CD4-positive, CD25-positive, alpha-beta regulatory T cell (primary cell): Measurements from ENCODE around the gene GRIK4. TPM values are rescaled to one million over a fixed set of nuclear protein-coding genes. Genes with fewer than 3 reads are reported as not detected.

Experiments
- ATAC-seq, 2 donors: fragments of 150-1000 bp; cut with Tn5 transposase; one replicate each; pipeline ENCODE4 v1.10.0; 2021; ENCODE audit warnings: low read depth in 2 of 2, moderate number of reproducible peaks in 2 of 2, moderate library complexity in 1 of 2
- DNase-seq, 3 donors: peaks; one replicate each; pipeline versions ENCODE4 v3.0.0 to v3.0.0-alpha.2; 2012 to 2022; ENCODE audit warnings: mixed read lengths in 1 of 3
- H3K27ac ChIP-seq: one replicate; pipeline ENCODE4 v1.7.0; 2013; ENCODE audit warnings: mild to moderate bottlenecking, low read length; ENCODE audit not compliant: insufficient read depth, poor library complexity, severe bottlenecking
- H3K27me3 ChIP-seq: one replicate; pipeline ENCODE4 v1.7.0; 2013; ENCODE audit warnings: low read length; ENCODE audit not compliant: control insufficient read depth, insufficient read depth
- H3K36me3 ChIP-seq: one replicate; pipeline ENCODE4 v1.7.0; 2013; ENCODE audit warnings: mild to moderate bottlenecking, low read length, moderate library complexity; ENCODE audit not compliant: control insufficient read depth, insufficient read depth
- H3K4me1 ChIP-seq: 2 replicates; pipeline ENCODE4 v1.7.0; 2013; ENCODE audit warnings: mild to moderate bottlenecking, low read length; ENCODE audit not compliant: insufficient read depth, control insufficient read depth, poor library complexity, severe bottlenecking
- H3K4me3 ChIP-seq: one replicate; pipeline ENCODE4 v1.7.0; 2013; ENCODE audit warnings: low read depth, mild to moderate bottlenecking, low read length, moderate library complexity
- H3K9me3 ChIP-seq, 2 experiments: 1 replicate in 1 of 2; 2 replicates in 1 of 2; pipeline ENCODE4 v1.7.0; 2013; ENCODE audit warnings: low read length in 2 of 2, mild to moderate bottlenecking in 1 of 2, moderate library complexity in 1 of 2; ENCODE audit not compliant: control insufficient read depth in 2 of 2
- H3K27ac Mint-ChIP-seq, 3 donors: one replicate each; pipeline ENCODE4 v1.8.0; 2020 to 2022; ENCODE audit warnings: mild to moderate bottlenecking in 3 of 3, mixed read lengths in 3 of 3, moderate library complexity in 2 of 3
- H3K27me3 Mint-ChIP-seq: one replicate; pipeline ENCODE4 v1.8.0; 2022; ENCODE audit warnings: mild to moderate bottlenecking, mixed read lengths
- H3K36me3 Mint-ChIP-seq: one replicate; pipeline ENCODE4 v1.8.0; 2020; ENCODE audit warnings: mixed read lengths
- H3K4me1 Mint-ChIP-seq, 4 donors: one replicate each; pipeline ENCODE4 v1.8.0; 2020 to 2022; ENCODE audit warnings: mixed read lengths in 4 of 4, mild to moderate bottlenecking in 1 of 4
- H3K4me3 Mint-ChIP-seq, 4 donors: one replicate each; pipeline ENCODE4 v1.8.0; 2020 to 2022; ENCODE audit warnings: mild to moderate bottlenecking in 4 of 4, mixed read lengths in 4 of 4, moderate library complexity in 3 of 4
- H3K9me3 Mint-ChIP-seq, 7 donors: one replicate each; pipeline ENCODE4 v1.8.0; 2020 to 2022; ENCODE audit warnings: mixed read lengths in 7 of 7, mild to moderate bottlenecking in 3 of 7, moderate library complexity in 2 of 7
- polyA plus RNA-seq, 4 donors: library from polyadenylated mRNA; unstranded; fragments of 300-500 nt; fragmentation: Illumina TruSeq; gene quantifications; one replicate each; pipeline ENCODE4 v1.2.3, GENCODE V29; 2021
- total RNA-seq: library from RNA; stranded (reverse); gene quantifications from one replicate; pipeline ENCODE4 v1.2.3, GENCODE V29; 2022

GRIK4 gene
- total and polyA plus RNA-seq, 5 donors from 2014 or later: not detected

- no peaks in the 10 kb centered on the region for H3K4me1 ChIP-seq
- no peak overlapping the region for H3K27ac ChIP-seq
- no peak overlapping the region for H3K27ac Mint-ChIP-seq
- H3K27me3 ChIP-seq: no peaks in the 10 kb centered on the region
- H3K27me3 Mint-ChIP-seq: peaks cover 15% of the 10 kb centered on the region
- no peak overlapping the region for H3K4me3 Mint-ChIP-seq
- H3K36me3 ChIP-seq: no peaks in the 10 kb centered on the region
- no peak for DNase-seq
- ATAC-seq: no peak
- peaks cover 0 to 2% (median 0%) of the 10 kb centered on the region in 7 donors for H3K9me3 Mint-ChIP-seq
- H3K4me1 Mint-ChIP-seq: peaks cover 0 to 2% (median 0%) of the 10 kb centered on the region in 4 donors
- no peak overlapping the region for H3K4me3 ChIP-seq
- H3K9me3 ChIP-seq: no peaks in the 10 kb centered on the region
- no peaks in the 10 kb centered on the region for H3K36me3 Mint-ChIP-seq
Measured at GRCh38 chr11:120608760-120609211, 97.2 kb downstream of the GRIK4 start.

- no peaks in the 10 kb centered on the region for H3K9me3 ChIP-seq
- H3K4me3 Mint-ChIP-seq: no peak overlapping the region
- peaks cover 0 to 2% (median 0%) of the 10 kb centered on the region in 7 donors for H3K9me3 Mint-ChIP-seq
- H3K36me3 Mint-ChIP-seq: no peaks in the 10 kb centered on the region
- no peaks in the 10 kb centered on the region for H3K4me1 ChIP-seq
- no peak overlapping the region for H3K27ac ChIP-seq
- H3K4me1 Mint-ChIP-seq: peaks cover 0 to 2% (median 0%) of the 10 kb centered on the region in 4 donors
- no peak overlapping the region for H3K27ac Mint-ChIP-seq
- no peaks in the 10 kb centered on the region for H3K27me3 ChIP-seq
- H3K36me3 ChIP-seq: no peaks in the 10 kb centered on the region
- ATAC-seq (no peak), DNase-seq (no peak)
- peaks cover 15% of the 10 kb centered on the region for H3K27me3 Mint-ChIP-seq
- H3K4me3 ChIP-seq: no peak overlapping the region
Measured at GRCh38 chr11:120610111-120610510, 98.6 kb downstream of the GRIK4 start.

- Mint-ChIP-seq H3K27me3 (peaks cover 17% of the 10 kb centered on the region), H3K27ac (no peak overlapping the region), H3K9me3 (peaks cover 0 to 1% (median 0%) of the 10 kb centered on the region in 7 donors), H3K4me1 (peaks cover 0 to 2% (median 0%) of the 10 kb centered on the region in 4 donors), H3K4me3 (no peak overlapping the region), H3K36me3 (no peaks in the 10 kb centered on the region)
- H3K4me1 ChIP-seq: no peaks in the 10 kb centered on the region
- H3K36me3 ChIP-seq: no peaks in the 10 kb centered on the region
- no peaks in the 10 kb centered on the region for H3K27me3 ChIP-seq
- no peak overlapping the region for H3K27ac ChIP-seq
- H3K4me3 ChIP-seq: no peak overlapping the region
- ATAC-seq (no peak), DNase-seq (no peak)
- H3K9me3 ChIP-seq: no peaks in the 10 kb centered on the region
Measured at GRCh38 chr11:120611581-120611980, 100.0 kb downstream of the GRIK4 start.

- no peak overlapping the region for H3K27ac Mint-ChIP-seq
- peaks cover 0 to 2% (median 0%) of the 10 kb centered on the region in 4 donors for H3K4me1 Mint-ChIP-seq
- H3K9me3 Mint-ChIP-seq: peaks cover 0 to 4% (median 1%) of the 10 kb centered on the region in 7 donors
- H3K27me3 Mint-ChIP-seq: peaks cover 14% of the 10 kb centered on the region
- Histone ChIP-seq H3K27me3 (no peaks in the 10 kb centered on the region), H3K4me3 (no peak overlapping the region), H3K9me3 (no peaks in the 10 kb centered on the region), H3K4me1 (no peaks in the 10 kb centered on the region), H3K27ac (no peak overlapping the region), H3K36me3 (no peaks in the 10 kb centered on the region)
- H3K4me3 Mint-ChIP-seq: peak overlapping the region in 1 of 4 donors; percentile 8
- ATAC-seq (no peak), DNase-seq (peak in 1 of 3 donors; percentile 29)
- no peaks in the 10 kb centered on the region for H3K36me3 Mint-ChIP-seq
Measured at GRCh38 chr11:120612513-120613263, 101.1 kb downstream of the GRIK4 start.

GRCh38 chr11:120613264-120614226 is 102.0 kb downstream of the GRIK4 start:
- ATAC-seq (no peak), DNase-seq (no peak)
- Mint-ChIP-seq H3K4me1 (peaks cover 0 to 2% (median 0%) of the 10 kb centered on the region in 4 donors), H3K27me3 (peaks cover 14% of the 10 kb centered on the region), H3K27ac (no peak overlapping the region), H3K36me3 (no peaks in the 10 kb centered on the region), H3K9me3 (peaks cover 0 to 12% (median 7%) of the 10 kb centered on the region in 7 donors), H3K4me3 (no peak overlapping the region)
- no peaks in the 10 kb centered on the region for H3K27me3 ChIP-seq
- H3K36me3 ChIP-seq: no peaks in the 10 kb centered on the region
- H3K4me3 ChIP-seq: no peak overlapping the region
- H3K9me3 ChIP-seq: peaks cover 0 to 2% of the 10 kb centered on the region in 2 experiments
- no peak overlapping the region for H3K27ac ChIP-seq
- no peaks in the 10 kb centered on the region for H3K4me1 ChIP-seq

- Histone ChIP-seq H3K27ac (no peak overlapping the region), H3K36me3 (no peaks in the 10 kb centered on the region), H3K9me3 (peaks cover 2 to 4% of the 10 kb centered on the region in 2 experiments), H3K4me1 (no peaks in the 10 kb centered on the region), H3K27me3 (no peaks in the 10 kb centered on the region), H3K4me3 (no peak overlapping the region)
- DNase-seq (no peak), ATAC-seq (no peak)
- Mint-ChIP-seq H3K27ac (no peak overlapping the region), H3K27me3 (peaks cover 9% of the 10 kb centered on the region), H3K36me3 (no peaks in the 10 kb centered on the region), H3K4me1 (peaks cover 0 to 2% (median 0%) of the 10 kb centered on the region in 4 donors), H3K9me3 (peaks cover 0 to 23% (median 7%) of the 10 kb centered on the region in 7 donors), H3K4me3 (no peak overlapping the region)
Measured at GRCh38 chr11:120615391-120615790, 103.8 kb downstream of the GRIK4 start.

- Histone ChIP-seq H3K27ac (no peak overlapping the region), H3K9me3 (peaks cover 2 to 4% of the 10 kb centered on the region in 2 experiments), H3K27me3 (no peaks in the 10 kb centered on the region), H3K4me3 (no peak overlapping the region), H3K4me1 (no peaks in the 10 kb centered on the region), H3K36me3 (no peaks in the 10 kb centered on the region)
- H3K27me3 Mint-ChIP-seq: peaks cover 4% of the 10 kb centered on the region
- no peak overlapping the region for H3K4me3 Mint-ChIP-seq
- ATAC-seq (no peak), DNase-seq (no peak)
- no peak overlapping the region for H3K27ac Mint-ChIP-seq
- peaks cover 0 to 23% (median 7%) of the 10 kb centered on the region in 7 donors for H3K9me3 Mint-ChIP-seq
- H3K36me3 Mint-ChIP-seq: no peaks in the 10 kb centered on the region
- no peaks in the 10 kb centered on the region for H3K4me1 Mint-ChIP-seq
Measured at GRCh38 chr11:120618399-120618798, 106.9 kb downstream of the GRIK4 start.
